ENCODE measurements around the gene PREX1.

Gene PREX1

GRCh38 chr20:48804300-48804980 lies 23.4 kb downstream of the PREX1 start:
- Histone ChIP-seq H3K36me3 (ENCODE audit: insufficient read depth, low read length) (no peaks in the 10 kb centered on the region), H3K4me1 (ENCODE audit: insufficient read depth, low read length) (no peaks in the 10 kb centered on the region), H3K9me3 (ENCODE audit: control insufficient read depth, insufficient read depth, low read length) (peaks cover 2% of the 10 kb centered on the region; the same call in 1 of the 2 replicates), H3K9ac (ENCODE audit: low read depth, low read length) (no peak overlapping the region)

GRCh38 chr20:48803176-48804053 lies 24.4 kb downstream of the PREX1 start:
- no peak overlapping the region for H3K9ac ChIP-seq (ENCODE audit: low read depth, low read length)
- peaks cover 2% of the 10 kb centered on the region for H3K4me1 ChIP-seq (ENCODE audit: insufficient read depth, low read length)
- no peaks in the 10 kb centered on the region for H3K36me3 ChIP-seq (ENCODE audit: insufficient read depth, low read length)
- peaks cover 2% of the 10 kb centered on the region; the same call in 1 of the 2 replicates for H3K9me3 ChIP-seq (ENCODE audit: control insufficient read depth, insufficient read depth, low read length)

- Histone ChIP-seq H3K36me3 (ENCODE audit: insufficient read depth, low read length) (no peaks in the 10 kb centered on the region), H3K9ac (ENCODE audit: low read depth, low read length) (no peak overlapping the region), H3K4me1 (ENCODE audit: insufficient read depth, low read length) (peaks cover 10% of the 10 kb centered on the region), H3K9me3 (ENCODE audit: control insufficient read depth, insufficient read depth, low read length) (peaks cover 2% of the 10 kb centered on the region; the same call in 1 of the 2 replicates)
Measured at GRCh38 chr20:48802647-48803046, 25.2 kb downstream of the PREX1 start.

- peaks cover 2% of the 10 kb centered on the region; the same call in 1 of the 2 replicates for H3K9me3 ChIP-seq (ENCODE audit: control insufficient read depth, insufficient read depth, low read length)
- H3K4me1 ChIP-seq (ENCODE audit: insufficient read depth, low read length): peaks cover 11% of the 10 kb centered on the region
- H3K36me3 ChIP-seq (ENCODE audit: insufficient read depth, low read length): no peaks in the 10 kb centered on the region
- no peak overlapping the region for H3K9ac ChIP-seq (ENCODE audit: low read depth, low read length)
Measured at GRCh38 chr20:48802216-48802615, 25.6 kb downstream of the PREX1 start.

GRCh38 chr20:48801197-48801596 lies 26.6 kb downstream of the PREX1 start:
- no peaks in the 10 kb centered on the region for H3K36me3 ChIP-seq (ENCODE audit: insufficient read depth, low read length)
- no peaks in the 10 kb centered on the region; the same call in 1 of the 2 replicates for H3K9me3 ChIP-seq (ENCODE audit: control insufficient read depth, insufficient read depth, low read length)
- no peak overlapping the region for H3K9ac ChIP-seq (ENCODE audit: low read depth, low read length)
- H3K4me1 ChIP-seq (ENCODE audit: insufficient read depth, low read length): peaks cover 11% of the 10 kb centered on the region

- Histone ChIP-seq H3K36me3 (ENCODE audit: insufficient read depth, low read length) (no peaks in the 10 kb centered on the region), H3K4me1 (ENCODE audit: insufficient read depth, low read length) (peaks cover 16% of the 10 kb centered on the region), H3K9ac (ENCODE audit: low read depth, low read length) (no peak overlapping the region), H3K9me3 (ENCODE audit: control insufficient read depth, insufficient read depth, low read length) (no peaks in the 10 kb centered on the region; the same call in 1 of the 2 replicates)
Measured at GRCh38 chr20:48800177-48800576, 27.6 kb downstream of the PREX1 start.

- H3K36me3 ChIP-seq (ENCODE audit: insufficient read depth, low read length): no peaks in the 10 kb centered on the region
- no peaks in the 10 kb centered on the region; the same call in 1 of the 2 replicates for H3K9me3 ChIP-seq (ENCODE audit: control insufficient read depth, insufficient read depth, low read length)
- peaks cover 16% of the 10 kb centered on the region for H3K4me1 ChIP-seq (ENCODE audit: insufficient read depth, low read length)
- no peak overlapping the region for H3K9ac ChIP-seq (ENCODE audit: low read depth, low read length)
Measured at GRCh38 chr20:48799328-48800105, 28.3 kb downstream of the PREX1 start.

- Histone ChIP-seq H3K9me3 (ENCODE audit: control insufficient read depth, insufficient read depth, low read length) (no peaks in the 10 kb centered on the region; the same call in 1 of the 2 replicates), H3K9ac (ENCODE audit: low read depth, low read length) (no peak overlapping the region), H3K4me1 (ENCODE audit: insufficient read depth, low read length) (peaks cover 25% of the 10 kb centered on the region), H3K36me3 (ENCODE audit: insufficient read depth, low read length) (no peaks in the 10 kb centered on the region)
Measured at GRCh38 chr20:48797850-48798747, 29.7 kb downstream of the PREX1 start.

- H3K9me3 ChIP-seq (ENCODE audit: control insufficient read depth, insufficient read depth, low read length): no peaks in the 10 kb centered on the region; the same call in 1 of the 2 replicates
- peaks cover 25% of the 10 kb centered on the region for H3K4me1 ChIP-seq (ENCODE audit: insufficient read depth, low read length)
- no peak overlapping the region for H3K9ac ChIP-seq (ENCODE audit: low read depth, low read length)
- H3K36me3 ChIP-seq (ENCODE audit: insufficient read depth, low read length): no peaks in the 10 kb centered on the region
Measured at GRCh38 chr20:48797275-48797825, 30.4 kb downstream of the PREX1 start.

GRCh38 chr20:48795732-48796131 lies 32.1 kb downstream of the PREX1 start:
- Histone ChIP-seq H3K9ac (ENCODE audit: low read depth, low read length) (no peak overlapping the region), H3K4me1 (ENCODE audit: insufficient read depth, low read length) (peaks cover 28% of the 10 kb centered on the region), H3K9me3 (ENCODE audit: control insufficient read depth, insufficient read depth, low read length) (no peaks in the 10 kb centered on the region), H3K36me3 (ENCODE audit: insufficient read depth, low read length) (no peaks in the 10 kb centered on the region)

GRCh38 chr20:48794816-48795457 lies 32.9 kb downstream of the PREX1 start:
- H3K36me3 ChIP-seq (ENCODE audit: insufficient read depth, low read length): no peaks in the 10 kb centered on the region
- peaks cover 35% of the 10 kb centered on the region for H3K4me1 ChIP-seq (ENCODE audit: insufficient read depth, low read length)
- no peaks in the 10 kb centered on the region for H3K9me3 ChIP-seq (ENCODE audit: control insufficient read depth, insufficient read depth, low read length)
- no peak overlapping the region for H3K9ac ChIP-seq (ENCODE audit: low read depth, low read length)

- no peak overlapping the region for H3K9ac ChIP-seq (ENCODE audit: low read depth, low read length)
Measured at GRCh38 chr20:48794360-48794759, 33.4 kb downstream of the PREX1 start.

GRCh38 chr20:48793776-48794175 lies 34.0 kb downstream of the PREX1 start:
- H3K4me1 ChIP-seq (ENCODE audit: insufficient read depth, low read length): peaks cover 38% of the 10 kb centered on the region
- H3K9me3 ChIP-seq (ENCODE audit: control insufficient read depth, insufficient read depth, low read length): no peaks in the 10 kb centered on the region
- H3K36me3 ChIP-seq (ENCODE audit: insufficient read depth, low read length): no peaks in the 10 kb centered on the region
- no peak overlapping the region for H3K9ac ChIP-seq (ENCODE audit: low read depth, low read length)

More at GRCh38 chr20:48794360-48794759, 33.4 kb downstream of the PREX1 start:
- no peaks in the 10 kb centered on the region for H3K9me3 ChIP-seq (ENCODE audit: control insufficient read depth, insufficient read depth, low read length)
- peaks cover 38% of the 10 kb centered on the region for H3K4me1 ChIP-seq (ENCODE audit: insufficient read depth, low read length)
- H3K36me3 ChIP-seq (ENCODE audit: insufficient read depth, low read length): no peaks in the 10 kb centered on the region
